HepG2 (cell line): ENCODE results near the gene TNIP1. TPM values are rescaled to one million over a fixed set of nuclear protein-coding genes. Genes with fewer than 3 reads are reported as not detected.

Experiments
- ATAC-seq: fragments of 200-7000 bp; cut with Tn5 transposase; 3 replicates; pipeline ENCODE4 v1.9.1; 2020; ENCODE audit warnings: mild to moderate bottlenecking, moderate library complexity
- BruUV-seq: library from RNA; stranded (reverse); fragments of 400-500 nt; replicated peaks from 2 replicates; lab custom pipeline; 2021; lab: Mats Ljungman, UMichigan
- CTCF ChIA-PET: fragments of 300-600 bp; formaldehyde crosslinking; extraction: SDS; loops from one replicate; lab custom pipeline; 2021; ENCODE audit warnings: low total read pairs, inconsistent platforms, low intra/inter-chr PET ratio; lab: Yijun Ruan, JAX
- POLR2A ChIA-PET: fragments of 350-600 bp; sonication (Branson Sonifier 250); formaldehyde crosslinking; loops from one replicate; lab custom pipeline; 2020; ENCODE audit warnings: antibody characterized with exemption, inconsistent platforms; lab: Yijun Ruan, JAX
- DNase-seq: peaks from one replicate; pipeline ENCODE4 v3.0.0-alpha.2; 2015; ENCODE audit warnings: low spot score
- FAIRE-seq: peaks from 3 replicates; lab custom pipeline; 2011; peaks lifted over from hg19 to GRCh38; lab: Jason Lieb, UNC
- H2AFZ ChIP-seq: one replicate; pipeline ENCODE4 v1.6.1; 2011; ENCODE audit warnings: low read length, inconsistent platforms
- H3K27ac ChIP-seq: fragments of 300-600 bp; 3 replicates; pipeline ENCODE4 v1.8.0; 2011; ENCODE audit warnings: mixed run types, mild to moderate bottlenecking, mixed read lengths, low read length, inconsistent platforms; ENCODE audit not compliant: insufficient read depth; ENCODE audit errors: extremely low read length
- H3K27me3 ChIP-seq, 2 experiments: fragments of 200-600 bp in 1 of 2; 2 replicates in 1 of 2; 3 replicates in 1 of 2; pipeline versions ENCODE4 v1.6.0 to v1.8.0; 2011; ENCODE audit warnings: low read length in 2 of 2, mild to moderate bottlenecking in 2 of 2, moderate library complexity in 2 of 2, inconsistent platforms in 1 of 2; ENCODE audit not compliant: insufficient read depth in 2 of 2, control insufficient read depth in 1 of 2
- H3K36me3 ChIP-seq, 2 experiments: fragments of 200-600 bp in 1 of 2; replicated peaks in 1 of 2; 2 replicates in 1 of 2; 3 replicates in 1 of 2; pipeline versions ENCODE4 v1.5.1 to v1.8.0; 2011; ENCODE audit warnings: low read length in 2 of 2, inconsistent platforms in 1 of 2; ENCODE audit not compliant: insufficient read depth in 2 of 2, control insufficient read depth in 1 of 2
- H3K4me1 ChIP-seq: 2 replicates; pipeline ENCODE4 v1.5.1; 2012; ENCODE audit warnings: low read length, inconsistent platforms; ENCODE audit not compliant: insufficient read depth
- H3K4me2 ChIP-seq: 2 replicates; pipeline ENCODE4 v1.6.0; 2011; ENCODE audit warnings: low read depth, low read length, inconsistent platforms
- H3K4me3 ChIP-seq, 3 experiments: fragments of 200-600 bp in 1 of 3; sonication (generic), shearing (Covaris generic) in 1 of 3; replicated peaks in 1 of 3; 2 replicates each; pipeline ENCODE4 v1.5.1; 2011 to 2016; ENCODE audit warnings: low read length in 3 of 3, inconsistent platforms in 2 of 3, low read depth in 2 of 3, mild to moderate bottlenecking in 2 of 3, control low read depth in 1 of 3, mixed read lengths in 1 of 3; ENCODE audit not compliant: insufficient read depth in 1 of 3
- H3K79me2 ChIP-seq: one replicate; pipeline ENCODE4 v1.6.1; 2011; ENCODE audit warnings: low read length, inconsistent platforms; ENCODE audit not compliant: insufficient read depth
- H3K9ac ChIP-seq: 2 replicates; pipeline ENCODE4 v1.6.0; 2011; ENCODE audit warnings: mild to moderate bottlenecking, low read depth, low read length, inconsistent platforms; ENCODE audit not compliant: insufficient read depth
- H3K9me3 ChIP-seq: 2 replicates; pipeline ENCODE4 v1.5.1; 2012; ENCODE audit warnings: mild to moderate bottlenecking, low read length
- H4K20me1 ChIP-seq: 2 replicates; pipeline ENCODE4 v1.6.0; 2011; ENCODE audit warnings: inconsistent platforms, mild to moderate bottlenecking, low read length, moderate library complexity; ENCODE audit not compliant: insufficient read depth
- BCL6 ChIP-seq: IDR thresholded peaks from 2 replicates; pipeline ENCODE4 v1.6.1; 2016; ENCODE audit warnings: missing genetic modification reagents, missing compliant biosample characterization
- FOXJ3 ChIP-seq: sonication (generic); formaldehyde crosslinking; IDR thresholded peaks from 2 replicates; pipeline ENCODE4 v1.4.0; 2020; ENCODE audit warnings: missing genetic modification reagents, mild to moderate bottlenecking, borderline replicate concordance
- KLF13 ChIP-seq: sonication (generic); formaldehyde crosslinking; IDR thresholded peaks from 2 replicates; pipeline ENCODE4 v1.4.0; 2020; ENCODE audit warnings: mild to moderate bottlenecking, missing genetic modification reagents
- MTA1 ChIP-seq: sonication (generic); formaldehyde crosslinking; IDR thresholded peaks from 2 replicates; pipeline ENCODE4 v1.4.0; 2020; ENCODE audit warnings: missing genetic modification reagents, mild to moderate bottlenecking, borderline replicate concordance
- NR2F6 ChIP-seq, 2 experiments: IDR thresholded peaks; 2 replicates each; pipeline ENCODE4 v1.6.1; 2016; ENCODE audit warnings: antibody characterized with exemption in 1 of 2, mild to moderate bottlenecking in 1 of 2
- PRMT3 ChIP-seq: sonication (generic); formaldehyde crosslinking; IDR thresholded peaks from 2 replicates; pipeline ENCODE4 v1.8.1; 2022; ENCODE audit warnings: low read depth, mild to moderate bottlenecking, moderate library complexity, missing genetic modification reagents, borderline replicate concordance
- THYN1 ChIP-seq: sonication (generic); formaldehyde crosslinking; IDR thresholded peaks from 2 replicates; pipeline ENCODE4 v1.8.1; 2023; ENCODE audit warnings: low read depth, mild to moderate bottlenecking, moderate library complexity, missing genetic modification reagents, borderline replicate concordance
- ZMAT3 ChIP-seq: sonication (generic); formaldehyde crosslinking; conservative IDR thresholded peaks from 2 replicates; pipeline ENCODE4 v1.7.0; 2021; ENCODE audit warnings: missing genetic modification reagents
- ZNF317 ChIP-seq: sonication (generic); formaldehyde crosslinking; IDR thresholded peaks from 2 replicates; pipeline ENCODE4 v1.5.0; 2020; ENCODE audit warnings: mild to moderate bottlenecking, missing genetic modification reagents
- ZNF33B ChIP-seq: sonication (generic); formaldehyde crosslinking; IDR thresholded peaks from 2 replicates; pipeline ENCODE4 v1.5.1; 2020; ENCODE audit warnings: mild to moderate bottlenecking, missing genetic modification reagents
- ZNF350 ChIP-seq: sonication (generic); formaldehyde crosslinking; IDR thresholded peaks from 2 replicates; pipeline ENCODE4 v1.4.0; 2020; ENCODE audit warnings: mild to moderate bottlenecking, low read depth, missing genetic modification reagents, borderline replicate concordance
- ZNF383 ChIP-seq: sonication (generic); formaldehyde crosslinking; IDR thresholded peaks from 2 replicates; pipeline ENCODE4 v1.4.0; 2020; ENCODE audit warnings: missing genetic modification reagents, mild to moderate bottlenecking, borderline replicate concordance
- ZNF557 ChIP-seq: sonication (generic); formaldehyde crosslinking; IDR thresholded peaks from 2 replicates; pipeline ENCODE4 v1.4.0; 2020; ENCODE audit warnings: missing genetic modification reagents
- WGBS: methylation state at CpG from one replicate; pipeline ENCODE4 v1.1.6; 2017; ENCODE audit warnings: low lambda C conversion rate; 5-methylcytosine and 5-hydroxymethylcytosine counted together
- in situ Hi-C: cut with HindIII; loops from 2 replicates; pipeline ENCODE4 v1.10.0; 2017; ENCODE audit warnings: low pct_unique_long_range_greater_than_20kb; ENCODE audit not compliant: extremely low pct_ligation_motif_present
- intact Hi-C: fragments of 100-400 bp; cut with micrococcal nuclease; formaldehyde crosslinking; loops from one replicate; pipeline ENCODE4 v1.10.0; 2022; ENCODE audit not compliant: unreplicated experiment
- polyA plus RNA-seq, 8 experiments: library from polyadenylated mRNA; depleted of rRNA in 3 of 8; stranded (reverse) in 7 of 8; unstranded in 1 of 8; fragments of >200 nt; fragmentation: Illumina TruSeq in 4 of 8; extraction: Trizol in 4 of 8; gene quantifications; 2 replicates each; pipeline versions ENCODE4 v1.2.1 to v1.2.3, GENCODE V29; 2011 to 2016; ENCODE audit warnings: low read depth in 4 of 8, missing spikeins in 1 of 8, mixed read lengths in 1 of 8; ENCODE audit not compliant: insufficient read depth in 1 of 8
- total RNA-seq, 5 experiments: library from RNA; depleted of rRNA; stranded (reverse); fragments of >200 nt; fragmentation: Illumina TruSeq; extraction: Trizol; gene quantifications; 2 replicates each; pipeline ENCODE4 v1.2.3, GENCODE V29; 2016; ENCODE audit warnings: low read depth in 1 of 5
- TF ChIP-seq, protein P1 (sequence below): sonication (generic); formaldehyde crosslinking; IDR thresholded peaks from 2 replicates; pipeline ENCODE4 v1.5.1; 2020; ENCODE audit warnings: mild to moderate bottlenecking, missing genetic modification reagents, borderline replicate concordance
- TF ChIP-seq, protein P2 (sequence below): sonication (generic); formaldehyde crosslinking; IDR thresholded peaks from 2 replicates; pipeline ENCODE4 v1.4.0; 2020; ENCODE audit warnings: missing genetic modification reagents
- TF ChIP-seq, protein P3 (sequence below): sonication (generic); formaldehyde crosslinking; IDR thresholded peaks from 2 replicates; pipeline ENCODE4 v1.8.1; 2022; ENCODE audit warnings: mild to moderate bottlenecking, missing genetic modification reagents
- TF ChIP-seq, protein P4 (sequence below): sonication (generic); formaldehyde crosslinking; IDR thresholded peaks from 2 replicates; pipeline ENCODE4 v1.4.0; 2020; ENCODE audit warnings: missing genetic modification reagents; ENCODE audit errors: not compliant biosample characterization

TNIP1 gene
- total and polyA plus RNA-seq, 2 of the 13 experiments (the other 11 are each of a cell fraction or from before 2014, with no cell fraction given) = 26.2 to 45.9 TPM

DNA sequence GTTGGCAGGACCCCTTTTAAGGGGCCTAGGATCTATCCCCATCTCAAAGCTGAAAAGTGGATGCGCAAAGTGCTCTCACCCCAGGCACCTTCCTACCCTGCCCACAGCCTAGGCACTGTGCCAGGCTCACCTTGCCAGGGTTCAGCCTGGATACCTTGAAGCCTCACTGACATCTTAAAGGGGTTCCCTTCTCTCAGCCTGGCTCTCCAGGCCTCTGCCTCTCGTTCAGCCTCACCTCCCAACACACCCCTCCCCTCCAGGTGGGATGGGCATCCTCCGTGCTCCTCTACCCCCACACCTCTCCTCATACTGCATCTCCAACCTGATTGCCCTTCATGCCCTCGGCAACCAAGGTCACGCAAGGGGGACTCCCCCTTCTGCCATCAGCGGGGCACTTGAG is 25.5 kb downstream of the TNIP1 start:
- H4K20me1 ChIP-seq = peaks cover 3% of the 10 kb centered on the region; the same call in 1 of the 2 replicates
- no peaks in the 10 kb centered on the region for H3K27me3 ChIP-seq
- no peaks in the 10 kb centered on the region for H3K79me2 ChIP-seq
- ChIA-PET CTCF (interaction anchor here (1.9 kb wide), 1 partner anchor 60 kb away, joined by 6 read pairs; no protein-coding TSS in a partner anchor), POLR2A (no interaction called here)
- in situ Hi-C loops (no loop called here), intact Hi-C loops (no loop called here)
- H3K4me2 ChIP-seq = no peak overlapping the region
- FAIRE-seq (no peak), ATAC-seq (no peak), DNase-seq (no peak)
- no peak overlapping the region for H3K4me3 ChIP-seq
- no peak overlapping the region for H3K27ac ChIP-seq
- H3K4me1 ChIP-seq = no peaks in the 10 kb centered on the region
- no peaks in the 10 kb centered on the region for H3K9me3 ChIP-seq
- H2AFZ ChIP-seq = no peak overlapping the region
- no TSS peak for BruUV-seq
- no peak overlapping the region for H3K9ac ChIP-seq
- WGBS = 96% methylated on average over 6 of the region's 6 CpGs
- H3K36me3 ChIP-seq = peaks cover 45 to 73% of the 10 kb centered on the region in 2 experiments
- TF ChIP-seq ZNF317 (no peak), ZNF557 (CRISPR knock-in tag) (no peak), PRMT3 (CRISPR knock-in tag) (no peak), BCL6 (CRISPR knock-in tag) (no peak), ZNF33B (CRISPR knock-in tag) (no peak), FOXJ3 (no peak), NR2F6 (IDR thresholded peaks at IDR 0.05) (no peak), NR2F6 (CRISPR knock-in tag; IDR thresholded peaks at IDR 0.05) (no peak), KLF13 (CRISPR knock-in tag) (no peak), ZNF383 (CRISPR knock-in tag) (no peak), ZMAT3 (no peak), MTA1 (CRISPR knock-in tag) (no peak), THYN1 (CRISPR knock-in tag) (no peak), ZNF350 (CRISPR knock-in tag) (no peak)
- TF ChIP-seq, protein P1, sequence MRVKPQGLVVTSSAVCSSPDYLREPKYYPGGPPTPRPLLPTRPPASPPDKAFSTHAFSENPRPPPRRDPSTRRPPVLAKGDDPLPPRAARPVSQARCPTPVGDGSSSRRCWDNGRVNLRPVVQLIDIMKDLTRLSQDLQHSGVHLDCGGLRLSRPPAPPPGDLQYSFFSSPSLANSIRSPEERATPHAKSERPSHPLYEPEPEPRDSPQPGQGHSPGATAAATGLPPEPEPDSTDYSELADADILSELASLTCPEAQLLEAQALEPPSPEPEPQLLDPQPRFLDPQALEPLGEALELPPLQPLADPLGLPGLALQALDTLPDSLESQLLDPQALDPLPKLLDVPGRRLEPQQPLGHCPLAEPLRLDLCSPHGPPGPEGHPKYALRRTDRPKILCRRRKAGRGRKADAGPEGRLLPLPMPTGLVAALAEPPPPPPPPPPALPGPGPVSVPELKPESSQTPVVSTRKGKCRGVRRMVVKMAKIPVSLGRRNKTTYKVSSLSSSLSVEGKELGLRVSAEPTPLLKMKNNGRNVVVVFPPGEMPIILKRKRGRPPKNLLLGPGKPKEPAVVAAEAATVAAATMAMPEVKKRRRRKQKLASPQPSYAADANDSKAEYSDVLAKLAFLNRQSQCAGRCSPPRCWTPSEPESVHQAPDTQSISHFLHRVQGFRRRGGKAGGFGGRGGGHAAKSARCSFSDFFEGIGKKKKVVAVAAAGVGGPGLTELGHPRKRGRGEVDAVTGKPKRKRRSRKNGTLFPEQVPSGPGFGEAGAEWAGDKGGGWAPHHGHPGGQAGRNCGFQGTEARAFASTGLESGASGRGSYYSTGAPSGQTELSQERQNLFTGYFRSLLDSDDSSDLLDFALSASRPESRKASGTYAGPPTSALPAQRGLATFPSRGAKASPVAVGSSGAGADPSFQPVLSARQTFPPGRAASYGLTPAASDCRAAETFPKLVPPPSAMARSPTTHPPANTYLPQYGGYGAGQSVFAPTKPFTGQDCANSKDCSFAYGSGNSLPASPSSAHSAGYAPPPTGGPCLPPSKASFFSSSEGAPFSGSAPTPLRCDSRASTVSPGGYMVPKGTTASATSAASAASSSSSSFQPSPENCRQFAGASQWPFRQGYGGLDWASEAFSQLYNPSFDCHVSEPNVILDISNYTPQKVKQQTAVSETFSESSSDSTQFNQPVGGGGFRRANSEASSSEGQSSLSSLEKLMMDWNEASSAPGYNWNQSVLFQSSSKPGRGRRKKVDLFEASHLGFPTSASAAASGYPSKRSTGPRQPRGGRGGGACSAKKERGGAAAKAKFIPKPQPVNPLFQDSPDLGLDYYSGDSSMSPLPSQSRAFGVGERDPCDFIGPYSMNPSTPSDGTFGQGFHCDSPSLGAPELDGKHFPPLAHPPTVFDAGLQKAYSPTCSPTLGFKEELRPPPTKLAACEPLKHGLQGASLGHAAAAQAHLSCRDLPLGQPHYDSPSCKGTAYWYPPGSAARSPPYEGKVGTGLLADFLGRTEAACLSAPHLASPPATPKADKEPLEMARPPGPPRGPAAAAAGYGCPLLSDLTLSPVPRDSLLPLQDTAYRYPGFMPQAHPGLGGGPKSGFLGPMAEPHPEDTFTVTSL = no peak
- TF ChIP-seq, protein P2, sequence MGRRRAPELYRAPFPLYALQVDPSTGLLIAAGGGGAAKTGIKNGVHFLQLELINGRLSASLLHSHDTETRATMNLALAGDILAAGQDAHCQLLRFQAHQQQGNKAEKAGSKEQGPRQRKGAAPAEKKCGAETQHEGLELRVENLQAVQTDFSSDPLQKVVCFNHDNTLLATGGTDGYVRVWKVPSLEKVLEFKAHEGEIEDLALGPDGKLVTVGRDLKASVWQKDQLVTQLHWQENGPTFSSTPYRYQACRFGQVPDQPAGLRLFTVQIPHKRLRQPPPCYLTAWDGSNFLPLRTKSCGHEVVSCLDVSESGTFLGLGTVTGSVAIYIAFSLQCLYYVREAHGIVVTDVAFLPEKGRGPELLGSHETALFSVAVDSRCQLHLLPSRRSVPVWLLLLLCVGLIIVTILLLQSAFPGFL (CRISPR knock-in tag) = no peak
- TF ChIP-seq, protein P3, sequence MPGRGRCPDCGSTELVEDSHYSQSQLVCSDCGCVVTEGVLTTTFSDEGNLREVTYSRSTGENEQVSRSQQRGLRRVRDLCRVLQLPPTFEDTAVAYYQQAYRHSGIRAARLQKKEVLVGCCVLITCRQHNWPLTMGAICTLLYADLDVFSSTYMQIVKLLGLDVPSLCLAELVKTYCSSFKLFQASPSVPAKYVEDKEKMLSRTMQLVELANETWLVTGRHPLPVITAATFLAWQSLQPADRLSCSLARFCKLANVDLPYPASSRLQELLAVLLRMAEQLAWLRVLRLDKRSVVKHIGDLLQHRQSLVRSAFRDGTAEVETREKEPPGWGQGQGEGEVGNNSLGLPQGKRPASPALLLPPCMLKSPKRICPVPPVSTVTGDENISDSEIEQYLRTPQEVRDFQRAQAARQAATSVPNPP (CRISPR knock-in tag) = no peak
- TF ChIP-seq, protein P4, sequence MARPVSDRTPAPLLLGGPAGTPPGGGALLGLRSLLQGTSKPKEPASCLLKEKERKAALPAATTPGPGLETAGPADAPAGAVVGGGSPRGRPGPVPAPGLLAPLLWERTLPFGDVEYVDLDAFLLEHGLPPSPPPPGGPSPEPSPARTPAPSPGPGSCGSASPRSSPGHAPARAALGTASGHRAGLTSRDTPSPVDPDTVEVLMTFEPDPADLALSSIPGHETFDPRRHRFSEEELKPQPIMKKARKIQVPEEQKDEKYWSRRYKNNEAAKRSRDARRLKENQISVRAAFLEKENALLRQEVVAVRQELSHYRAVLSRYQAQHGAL = no peak
